ENCODE measurements around the gene SEMA3G.

The SEMA3G gene

DNA sequence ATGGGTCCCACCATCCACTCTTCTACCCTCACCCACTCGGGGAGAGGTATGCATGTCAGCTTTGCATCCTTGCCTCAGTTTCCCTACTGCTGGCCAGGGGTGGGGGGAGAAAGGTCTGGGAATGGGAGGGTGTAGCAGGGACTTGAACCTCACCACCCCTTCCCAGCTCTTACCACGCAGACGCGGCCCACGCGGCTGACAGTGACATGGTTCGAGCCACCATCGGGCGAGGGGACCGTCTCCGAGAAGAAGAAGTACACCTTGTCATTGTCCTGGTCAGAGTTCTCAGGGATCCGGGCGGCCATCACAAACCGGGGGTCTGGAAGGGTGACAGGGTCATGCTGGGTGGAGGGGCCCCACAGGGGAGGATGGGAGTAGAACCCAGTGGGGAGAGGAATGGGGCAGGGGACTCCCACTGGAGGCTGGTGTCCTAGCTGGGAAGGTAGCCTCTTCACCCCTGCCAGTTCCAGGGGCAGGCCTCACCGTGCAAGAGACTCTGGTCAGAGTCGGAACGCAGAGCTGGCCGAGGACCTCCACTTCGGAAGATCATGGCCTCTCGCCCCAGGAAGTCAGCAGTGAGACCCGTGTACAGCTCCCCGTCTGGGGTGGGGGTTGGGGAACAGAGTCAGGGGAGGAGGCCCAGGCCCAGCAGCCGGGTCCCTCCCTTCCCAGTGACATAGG lies 3.7 kb downstream of the SEMA3G start:
- Histone ChIP-seq H3K36me3 (ENCODE audit: insufficient read depth, low read length) (no peaks in the 10 kb centered on the region), H3K4me1 (ENCODE audit: insufficient read depth, low read length) (peaks cover 4% of the 10 kb centered on the region; the same call in 1 of the 2 replicates), H3K9ac (ENCODE audit: low read depth, low read length) (no peak overlapping the region), H3K9me3 (ENCODE audit: control insufficient read depth, insufficient read depth, low read length) (no peaks in the 10 kb centered on the region)

- Histone ChIP-seq H3K4me1 (ENCODE audit: insufficient read depth, low read length) (peaks cover 4% of the 10 kb centered on the region; the same call in 1 of the 2 replicates), H3K36me3 (ENCODE audit: insufficient read depth, low read length) (no peaks in the 10 kb centered on the region), H3K9ac (ENCODE audit: low read depth, low read length) (no peak overlapping the region), H3K9me3 (ENCODE audit: control insufficient read depth, insufficient read depth, low read length) (no peaks in the 10 kb centered on the region)
These were observed 4.2 kb downstream of the SEMA3G start for GRCh38 chr3:52440671-52441070.

GRCh38 chr3:52440249-52440551 lies 4.7 kb downstream of the SEMA3G start:
- Histone ChIP-seq H3K9me3 (ENCODE audit: control insufficient read depth, insufficient read depth, low read length) (no peaks in the 10 kb centered on the region), H3K36me3 (ENCODE audit: insufficient read depth, low read length) (no peaks in the 10 kb centered on the region), H3K4me1 (ENCODE audit: insufficient read depth, low read length) (peaks cover 2% of the 10 kb centered on the region; the same call in 1 of the 2 replicates), H3K9ac (ENCODE audit: low read depth, low read length) (no peak overlapping the region)

DNA sequence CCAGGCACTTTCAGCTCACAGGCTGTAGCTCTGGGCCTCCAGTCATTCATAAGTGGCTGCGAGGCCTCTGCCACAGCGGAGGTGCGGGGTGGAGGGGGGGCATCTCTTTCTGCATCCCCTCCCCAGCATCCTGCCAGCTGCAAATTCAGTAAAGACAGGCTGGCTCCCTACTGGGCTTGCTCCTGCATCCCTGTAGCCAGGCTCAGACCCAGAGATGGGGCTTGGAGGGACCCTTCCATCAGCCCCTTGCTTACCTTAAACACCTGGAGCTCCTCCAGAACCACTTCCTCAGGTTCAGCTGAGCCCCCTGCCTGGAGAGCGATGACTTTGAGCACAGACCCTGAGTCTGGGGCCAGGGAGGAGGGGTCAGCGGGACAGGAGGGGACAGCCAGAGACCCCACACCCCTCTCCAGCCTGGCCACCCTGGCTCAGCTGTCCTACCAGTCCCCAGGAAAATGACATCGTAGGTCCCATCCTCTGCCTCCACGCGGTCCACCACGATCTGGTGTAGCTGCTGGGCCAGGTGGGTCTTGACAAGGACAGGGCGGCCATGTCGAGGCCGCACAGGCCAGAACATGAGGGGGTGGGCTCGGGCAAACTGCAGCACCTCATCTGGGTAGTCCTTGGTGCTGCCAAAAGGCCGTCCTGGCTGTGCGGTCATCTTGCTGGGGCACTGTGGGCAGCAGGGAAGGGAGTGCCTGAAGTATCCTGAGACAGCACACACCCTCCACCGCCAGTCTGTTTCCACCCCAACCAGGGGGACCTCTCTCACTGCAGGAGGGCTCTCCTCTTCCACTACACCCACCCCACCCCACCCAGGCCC lies 5.3 kb downstream of the SEMA3G start:
- Histone ChIP-seq H3K9ac (ENCODE audit: low read depth, low read length) (no peak overlapping the region), H3K4me1 (ENCODE audit: insufficient read depth, low read length) (no peaks in the 10 kb centered on the region), H3K36me3 (ENCODE audit: insufficient read depth, low read length) (no peaks in the 10 kb centered on the region), H3K9me3 (ENCODE audit: control insufficient read depth, insufficient read depth, low read length) (no peaks in the 10 kb centered on the region)

- H3K4me1 ChIP-seq (ENCODE audit: insufficient read depth, low read length), result no peaks in the 10 kb centered on the region
- H3K36me3 ChIP-seq (ENCODE audit: insufficient read depth, low read length), result no peaks in the 10 kb centered on the region
- no peak overlapping the region for H3K9ac ChIP-seq (ENCODE audit: low read depth, low read length)
- no peaks in the 10 kb centered on the region for H3K9me3 ChIP-seq (ENCODE audit: control insufficient read depth, insufficient read depth, low read length)
These were observed 6.1 kb downstream of the SEMA3G start for GRCh38 chr3:52438579-52439425.

GRCh38 chr3:52438104-52438376 lies 6.9 kb downstream of the SEMA3G start:
- Histone ChIP-seq H3K9ac (ENCODE audit: low read depth, low read length) (no peak overlapping the region), H3K36me3 (ENCODE audit: insufficient read depth, low read length) (no peaks in the 10 kb centered on the region), H3K4me1 (ENCODE audit: insufficient read depth, low read length) (no peaks in the 10 kb centered on the region), H3K9me3 (ENCODE audit: control insufficient read depth, insufficient read depth, low read length) (no peaks in the 10 kb centered on the region)

- H3K36me3 ChIP-seq (ENCODE audit: insufficient read depth, low read length), result no peaks in the 10 kb centered on the region
- no peaks in the 10 kb centered on the region for H3K9me3 ChIP-seq (ENCODE audit: control insufficient read depth, insufficient read depth, low read length)
- H3K4me1 ChIP-seq (ENCODE audit: insufficient read depth, low read length), result no peaks in the 10 kb centered on the region
- no peak overlapping the region for H3K9ac ChIP-seq (ENCODE audit: low read depth, low read length)
These were observed 7.4 kb downstream of the SEMA3G start for GRCh38 chr3:52437326-52438103.

DNA sequence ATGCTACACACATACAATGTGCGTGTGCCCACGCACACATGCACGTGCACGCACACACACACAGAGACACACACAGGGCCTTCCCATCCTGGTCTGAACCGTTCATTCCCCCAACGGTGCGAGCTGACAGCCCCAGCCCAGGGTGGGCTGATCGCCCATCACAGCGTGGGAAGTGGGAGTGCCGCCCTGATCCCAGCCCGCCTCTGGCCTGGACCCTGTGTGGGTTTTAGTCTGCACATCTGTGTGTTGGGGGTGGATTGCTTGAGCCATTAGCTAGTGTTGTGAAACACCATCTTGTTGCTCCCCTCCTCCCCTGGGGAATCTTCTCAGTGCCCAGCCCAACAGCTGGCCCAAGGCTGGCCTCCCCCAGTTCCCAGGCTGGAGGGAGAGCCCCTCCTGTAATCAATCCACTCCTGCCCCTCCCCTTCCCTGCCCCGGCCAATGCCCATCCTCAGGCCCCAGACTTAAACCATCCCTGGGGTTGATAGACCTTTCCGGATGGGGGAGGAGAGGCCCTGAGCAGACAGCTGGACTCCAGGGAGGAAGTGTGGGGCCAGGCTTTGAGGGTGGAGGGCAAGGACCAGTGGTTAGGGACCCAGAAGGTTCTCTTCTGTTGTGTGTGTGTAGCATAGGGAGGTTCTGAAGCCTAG lies 8.3 kb downstream of the SEMA3G start:
- Histone ChIP-seq H3K9me3 (ENCODE audit: control insufficient read depth, insufficient read depth, low read length) (no peaks in the 10 kb centered on the region), H3K36me3 (ENCODE audit: insufficient read depth, low read length) (no peaks in the 10 kb centered on the region), H3K4me1 (ENCODE audit: insufficient read depth, low read length) (no peaks in the 10 kb centered on the region), H3K9ac (ENCODE audit: low read depth, low read length) (no peak overlapping the region)

- no peaks in the 10 kb centered on the region for H3K4me1 ChIP-seq (ENCODE audit: insufficient read depth, low read length)
- no peaks in the 10 kb centered on the region for H3K9me3 ChIP-seq (ENCODE audit: control insufficient read depth, insufficient read depth, low read length)
- no peak overlapping the region for H3K9ac ChIP-seq (ENCODE audit: low read depth, low read length)
- H3K36me3 ChIP-seq (ENCODE audit: insufficient read depth, low read length), result no peaks in the 10 kb centered on the region
These were observed 9.4 kb downstream of the SEMA3G start for GRCh38 chr3:52435246-52436101.

- Histone ChIP-seq H3K9ac (ENCODE audit: low read depth, low read length) (no peak overlapping the region), H3K9me3 (ENCODE audit: control insufficient read depth, insufficient read depth, low read length) (no peaks in the 10 kb centered on the region), H3K36me3 (ENCODE audit: insufficient read depth, low read length) (no peaks in the 10 kb centered on the region), H3K4me1 (ENCODE audit: insufficient read depth, low read length) (no peaks in the 10 kb centered on the region)
These were observed 10.3 kb downstream of the SEMA3G start for GRCh38 chr3:52434491-52435115.

- no peaks in the 10 kb centered on the region for H3K4me1 ChIP-seq (ENCODE audit: insufficient read depth, low read length)
These were observed 10.9 kb downstream of the SEMA3G start for GRCh38 chr3:52433996-52434479.

DNA sequence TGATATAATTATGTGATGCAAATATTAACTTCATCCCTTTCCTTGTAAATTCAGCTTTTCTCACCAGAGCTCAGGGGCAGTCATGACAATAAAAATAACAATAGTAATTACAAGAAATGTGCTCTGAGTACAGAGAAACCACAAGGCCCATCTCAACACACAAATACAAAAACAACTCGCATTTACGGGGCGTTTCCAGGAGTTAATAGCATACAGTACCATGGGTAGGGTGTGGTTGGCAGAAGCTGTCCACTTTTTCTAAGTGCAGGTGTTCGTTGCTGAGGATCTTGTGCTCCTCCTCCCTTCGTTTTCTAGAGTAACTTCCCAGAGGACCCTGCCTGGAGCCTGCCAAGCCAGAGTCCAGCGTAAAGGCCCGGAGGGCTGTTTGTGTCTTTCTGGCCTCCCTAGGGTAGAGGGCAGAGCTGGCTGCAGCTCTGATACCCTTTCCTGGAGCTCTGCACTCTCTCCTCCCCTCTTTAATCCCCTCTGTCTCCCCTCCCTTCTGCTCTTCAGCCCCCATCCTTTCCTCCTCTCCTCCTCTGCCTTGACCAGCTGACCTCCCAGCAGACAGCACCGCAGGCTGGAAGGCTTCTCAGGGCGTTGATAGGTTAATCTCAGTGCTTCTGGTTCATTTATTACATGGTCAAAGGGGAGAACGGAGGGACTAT lies 11.4 kb downstream of the SEMA3G start:
- Histone ChIP-seq H3K9me3 (ENCODE audit: control insufficient read depth, insufficient read depth, low read length) (no peaks in the 10 kb centered on the region), H3K9ac (ENCODE audit: low read depth, low read length) (no peak overlapping the region), H3K4me1 (ENCODE audit: insufficient read depth, low read length) (no peaks in the 10 kb centered on the region), H3K36me3 (ENCODE audit: insufficient read depth, low read length) (no peaks in the 10 kb centered on the region)

More at GRCh38 chr3:52433996-52434479, 10.9 kb downstream of the SEMA3G start:
- H3K9ac ChIP-seq (ENCODE audit: low read depth, low read length), result no peak overlapping the region
- no peaks in the 10 kb centered on the region for H3K36me3 ChIP-seq (ENCODE audit: insufficient read depth, low read length)
- H3K9me3 ChIP-seq (ENCODE audit: control insufficient read depth, insufficient read depth, low read length), result no peaks in the 10 kb centered on the region
